Keratinocyte (primary cell): Measurements from ENCODE around the gene WDR70. TPM values are rescaled to one million over a fixed set of nuclear protein-coding genes. Genes with fewer than 3 reads are reported as not detected.

Experiments
- DNase-seq: peaks from one replicate; pipeline ENCODE4 v3.0.0-alpha.2; 2011; ENCODE audit warnings: low read depth, missing footprints, low spot score
- FAIRE-seq: peaks from 2 replicates; lab custom pipeline; 2011; peaks lifted over from hg19 to GRCh38; lab: Jason Lieb, UNC
- H2AFZ ChIP-seq: 2 replicates; pipeline ENCODE4 v1.6.0; 2012; ENCODE audit warnings: low read length, control low read depth, inconsistent platforms; ENCODE audit not compliant: control insufficient read depth
- H3K27ac ChIP-seq: 2 replicates; pipeline ENCODE4 v1.5.1; 2011; ENCODE audit warnings: low read length; ENCODE audit not compliant: control insufficient read depth, insufficient read depth
- H3K27me3 ChIP-seq: 3 replicates; pipeline ENCODE4 v1.6.0; 2011; ENCODE audit warnings: low read length; ENCODE audit not compliant: control insufficient read depth, insufficient read depth; ENCODE audit errors: extremely low read depth
- H3K36me3 ChIP-seq, 2 experiments: 2 replicates in 1 of 2; 3 replicates in 1 of 2; pipeline ENCODE4 v1.5.1; 2011; ENCODE audit warnings: low read length in 2 of 2, mild to moderate bottlenecking in 1 of 2; ENCODE audit not compliant: control insufficient read depth in 2 of 2, insufficient read depth in 2 of 2; ENCODE audit errors: extremely low read depth in 1 of 2
- H3K4me1 ChIP-seq: 3 replicates; pipeline ENCODE4 v1.5.1; 2011; ENCODE audit warnings: low read length; ENCODE audit not compliant: control insufficient read depth, insufficient read depth; ENCODE audit errors: extremely low read depth
- H3K4me2 ChIP-seq: 3 replicates; pipeline ENCODE4 v1.6.0; 2011; ENCODE audit warnings: low read depth, low read length; ENCODE audit not compliant: control insufficient read depth, insufficient read depth; ENCODE audit errors: extremely low read depth
- H3K4me3 ChIP-seq, 3 experiments: fragments of 200-600 bp in 1 of 3; sonication (generic) in 1 of 3; 2 replicates in 2 of 3; 3 replicates in 1 of 3; pipeline ENCODE4 v1.5.1; 2011 to 2016; ENCODE audit warnings: low read length in 3 of 3, mild to moderate bottlenecking in 3 of 3, control low read depth in 2 of 3, inconsistent platforms in 1 of 3, low read depth in 1 of 3, mixed read lengths in 1 of 3, mixed run types in 1 of 3, moderate library complexity in 1 of 3; ENCODE audit not compliant: control insufficient read depth in 2 of 3, insufficient read depth in 2 of 3; ENCODE audit errors: extremely low read depth in 1 of 3
- H3K79me2 ChIP-seq: 2 replicates; pipeline ENCODE4 v1.6.0; 2012; ENCODE audit warnings: low read length; ENCODE audit not compliant: control insufficient read depth, insufficient read depth
- H3K9ac ChIP-seq: 3 replicates; pipeline ENCODE4 v1.6.0; 2011; ENCODE audit warnings: low read length; ENCODE audit not compliant: control insufficient read depth, insufficient read depth; ENCODE audit errors: extremely low read depth
- H3K9me1 ChIP-seq: 3 replicates; pipeline ENCODE4 v1.6.0; 2011; ENCODE audit warnings: low read length; ENCODE audit not compliant: control insufficient read depth, insufficient read depth; ENCODE audit errors: extremely low read depth
- H3K9me3 ChIP-seq: 2 replicates; pipeline ENCODE4 v1.5.1; 2012; ENCODE audit warnings: low read depth, low read length; ENCODE audit not compliant: control insufficient read depth
- H4K20me1 ChIP-seq: 3 replicates; pipeline ENCODE4 v1.6.0; 2011; ENCODE audit warnings: low read length; ENCODE audit not compliant: control insufficient read depth, insufficient read depth; ENCODE audit errors: extremely low read depth
- CTCF ChIP-seq, 3 experiments: IDR thresholded peaks in 1 of 3; conservative IDR thresholded peaks in 1 of 3; optimal IDR thresholded peaks in 1 of 3; 2 replicates in 2 of 3; 3 replicates in 1 of 3; pipeline versions ENCODE3 to v1.5.1; 2011; ENCODE audit warnings: low read length in 3 of 3, mild to moderate bottlenecking in 3 of 3, moderate library complexity in 2 of 3, control low read depth in 1 of 3, inconsistent platforms in 1 of 3; ENCODE audit not compliant: insufficient read depth in 2 of 3; ENCODE audit errors: extremely low read depth in 1 of 3
- EZH2 ChIP-seq: IDR thresholded peaks from one replicate; pipeline ENCODE4 v1.6.1; 2012; ENCODE audit warnings: inconsistent platforms, mild to moderate bottlenecking, low read length, moderate library complexity
- dilution Hi-C: fragments of 300-500 bp; cut with MboI; formaldehyde crosslinking; loops from one replicate; pipeline ENCODE4 v1.7.0; 2020; ENCODE audit warnings: low sequenced_read_pairs; ENCODE audit not compliant: extremely low pct_ligation_motif_present
- polyA plus RNA-seq, 5 experiments: library from polyadenylated mRNA; depleted of rRNA in 3 of 5; stranded (reverse) in 3 of 5; stranded (forward) in 1 of 5; unstranded in 1 of 5; fragments of >200 nt; gene quantifications; 1 replicate in 1 of 5; 2 replicates in 3 of 5; 3 replicates in 1 of 5; pipeline versions ENCODE4 v1.2.1 to v1.2.3, GENCODE V29; 2011 to 2012; ENCODE audit warnings: missing spikeins in 2 of 5, low read depth in 1 of 5, low replicate concordance in 1 of 5

The WDR70 gene
- polyA plus RNA-seq, 1 donor (not counting 4 experiments of a cell fraction or from before 2014, with no cell fraction given), result 25.1 TPM

GRCh38 chr5:37770786-37771185 lies 391.7 kb downstream of the WDR70 start:
- Histone ChIP-seq H3K4me3 (no peak overlapping the region), H3K9me1 (peaks cover 2% of the 10 kb centered on the region), H3K9ac (no peak overlapping the region), H3K4me1 (peaks cover 38% of the 10 kb centered on the region), H3K27me3 (no peaks in the 10 kb centered on the region), H3K4me2 (peak overlapping the region; percentile 23), H3K27ac (peak overlapping the region; percentile 40), H3K9me3 (no peaks in the 10 kb centered on the region), H3K79me2 (no peaks in the 10 kb centered on the region), H2AFZ (no peak overlapping the region), H3K36me3 (no peaks in the 10 kb centered on the region), H4K20me1 (no peaks in the 10 kb centered on the region)
- TF ChIP-seq CTCF (optimal IDR thresholded peaks at IDR 0.05 in 1 of 3, IDR thresholded peaks at IDR 0.05 in 1 of 3, conservative IDR thresholded peaks at IDR 0.05 in 1 of 3; ENCODE audit: extremely low read depth in 1 of 3, insufficient read depth in 2 of 3, low read length in 3 of 3) (no peak), EZH2 (no peak)
- FAIRE-seq (no peak), DNase-seq (no peak)
- dilution Hi-C loops, result no loop called here

- TF ChIP-seq CTCF (optimal IDR thresholded peaks at IDR 0.05 in 1 of 3, IDR thresholded peaks at IDR 0.05 in 1 of 3, conservative IDR thresholded peaks at IDR 0.05 in 1 of 3; ENCODE audit: extremely low read depth in 1 of 3, insufficient read depth in 2 of 3, low read length in 3 of 3), result peak in 1 of 3 experiments; percentile 10
- no peak for TF ChIP-seq EZH2
- H3K36me3 ChIP-seq, result no peaks in the 10 kb centered on the region
- no peak overlapping the region for H3K9ac ChIP-seq
- no peaks in the 10 kb centered on the region for H3K79me2 ChIP-seq
- H3K4me2 ChIP-seq, result peak overlapping the region; percentile 23
- H4K20me1 ChIP-seq, result no peaks in the 10 kb centered on the region
- H3K9me3 ChIP-seq, result no peaks in the 10 kb centered on the region
- H2AFZ ChIP-seq, result no peak overlapping the region
- H3K9me1 ChIP-seq, result peaks cover 2% of the 10 kb centered on the region
- H3K27me3 ChIP-seq, result no peaks in the 10 kb centered on the region
- peaks cover 38% of the 10 kb centered on the region for H3K4me1 ChIP-seq
- dilution Hi-C loops, result no loop called here
- no peak for FAIRE-seq
- H3K4me3 ChIP-seq, result no peak overlapping the region
- H3K27ac ChIP-seq, result peak overlapping the region; percentile 40
- peak; percentile 15 for DNase-seq
Measured at GRCh38 chr5:37771203-37771611, 392.1 kb downstream of the WDR70 start.
